ENCODE results near the gene LRRC75A. TPM values are rescaled to one million over a fixed set of nuclear protein-coding genes. Genes with fewer than 3 reads are reported as not detected.

The LRRC75A gene
- total RNA-seq, 1 experiment from 2014 or later: 15.8 TPM

- Histone ChIP-seq H3K27ac (no peak overlapping the region), H3K27me3 (ENCODE audit: insufficient read depth, low read depth) (no peaks in the 10 kb centered on the region), H3K79me2 (ENCODE audit: low read depth) (0 out of 2 replicates have a peak, but pooled peaks cover 5% of the 10 kb centered on the region), H2AFZ (no peak overlapping the region), H3K9me2 (ENCODE audit: insufficient read depth) (no peaks in the 10 kb centered on the region), H4K20me1 (ENCODE audit: insufficient read depth) (peaks cover 29% of the 10 kb centered on the region), H3K9me3 (ENCODE audit: insufficient read depth, low read depth) (no peaks in the 10 kb centered on the region), H3F3A (ENCODE audit: insufficient read depth, low read depth) (peaks cover 37% of the 10 kb centered on the region), H3K36me3 (ENCODE audit: low read depth) (peaks cover 5% of the 10 kb centered on the region; the same call in 1 of the 2 replicates), H3K4me1 (replicated peaks; ENCODE audit: insufficient read depth) (no peaks in the 10 kb centered on the region), H3K4me3 (no peak overlapping the region), H3K4me2 (no peak overlapping the region)
- no peak for DNase-seq
- TF ChIP-seq CTCF (conservative IDR thresholded peaks at IDR 0.05) (no peak), EZH2 (IDR thresholded peaks at IDR 0.05; ENCODE audit: low read depth) (no peak)
- ChIA-PET POLR2A (ENCODE audit: unreplicated experiment) (no interaction called here), CTCF (no interaction called here)
- intact Hi-C loops (cut with micrococcal nuclease; ENCODE audit: unreplicated experiment): loop anchor here (5.0 kb wide), 1 partner anchor 135 kb away; no protein-coding TSS in a partner anchor
- no TSS peak for BruUV-seq (replicated peaks)
These were observed 44.3 kb downstream of the LRRC75A start for GRCh38 chr17:16447676-16448075.

DNA sequence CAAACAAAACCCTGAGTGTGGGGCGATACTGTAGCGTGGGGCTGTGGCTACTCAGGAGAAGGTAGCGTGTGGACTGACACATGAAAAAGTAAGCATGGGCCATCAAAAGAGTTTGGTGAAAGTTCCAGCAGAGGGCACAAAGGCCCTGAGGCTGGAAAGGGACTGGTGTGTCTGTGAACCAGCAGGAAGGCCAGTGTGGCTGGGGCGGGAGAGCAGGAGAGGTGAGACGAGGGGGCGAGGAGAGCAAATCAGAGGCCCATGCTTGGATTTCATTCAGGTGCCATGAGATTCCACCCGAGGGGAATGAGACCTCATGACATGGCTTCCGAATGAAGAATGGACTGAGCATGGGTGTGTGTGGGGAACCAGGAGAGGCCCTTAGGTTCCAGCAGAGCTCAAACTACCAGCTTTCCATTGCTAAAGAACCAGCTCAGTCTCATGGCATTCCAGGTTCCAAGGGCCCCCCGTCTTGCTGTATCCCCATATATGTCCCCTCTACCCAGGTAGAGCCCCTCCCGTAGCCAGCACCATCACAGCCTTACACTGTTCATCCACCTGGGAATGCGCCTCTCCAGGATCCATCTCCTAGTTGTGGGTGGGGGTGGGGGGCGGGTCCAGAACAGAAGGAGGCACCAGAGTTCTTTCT, 45.5 kb downstream of the LRRC75A start:
- DNase-seq: no peak
- H3K27ac ChIP-seq: no peak overlapping the region
- H3K4me2 ChIP-seq: no peak overlapping the region
- intact Hi-C loops (cut with micrococcal nuclease; ENCODE audit: unreplicated experiment): loop anchor here (5.0 kb wide), 1 partner anchor 136 kb away; no protein-coding TSS in a partner anchor
- H3K4me1 ChIP-seq (replicated peaks; ENCODE audit: insufficient read depth): peaks cover 12% of the 10 kb centered on the region; the same call in 1 of the 2 replicates
- no TSS peak for BruUV-seq (replicated peaks)
- peaks cover 17% of the 10 kb centered on the region for H3K36me3 ChIP-seq (ENCODE audit: low read depth)
- no peak for TF ChIP-seq EZH2 (IDR thresholded peaks at IDR 0.05; ENCODE audit: low read depth)
- no peak for TF ChIP-seq CTCF (conservative IDR thresholded peaks at IDR 0.05)
- ChIA-PET POLR2A (ENCODE audit: unreplicated experiment) (no interaction called here), CTCF (interaction anchor here (0.6 to 1.0 kb wide), 2 partner anchors 13 to 94 kb away, joined by 3 to 7 read pairs; partner anchors contain the start of gene CENPV)
- H3K9me2 ChIP-seq (ENCODE audit: insufficient read depth): no peaks in the 10 kb centered on the region
- H3K79me2 ChIP-seq (ENCODE audit: low read depth): peaks cover 17% of the 10 kb centered on the region
- H3K9me3 ChIP-seq (ENCODE audit: insufficient read depth, low read depth): no peaks in the 10 kb centered on the region
- no peak overlapping the region for H3K4me3 ChIP-seq
- H2AFZ ChIP-seq: no peak overlapping the region
- peaks cover 41% of the 10 kb centered on the region for H4K20me1 ChIP-seq (ENCODE audit: insufficient read depth)
- H3F3A ChIP-seq (ENCODE audit: insufficient read depth, low read depth): peaks cover 48% of the 10 kb centered on the region
- no peaks in the 10 kb centered on the region for H3K27me3 ChIP-seq (ENCODE audit: insufficient read depth, low read depth)

DNA sequence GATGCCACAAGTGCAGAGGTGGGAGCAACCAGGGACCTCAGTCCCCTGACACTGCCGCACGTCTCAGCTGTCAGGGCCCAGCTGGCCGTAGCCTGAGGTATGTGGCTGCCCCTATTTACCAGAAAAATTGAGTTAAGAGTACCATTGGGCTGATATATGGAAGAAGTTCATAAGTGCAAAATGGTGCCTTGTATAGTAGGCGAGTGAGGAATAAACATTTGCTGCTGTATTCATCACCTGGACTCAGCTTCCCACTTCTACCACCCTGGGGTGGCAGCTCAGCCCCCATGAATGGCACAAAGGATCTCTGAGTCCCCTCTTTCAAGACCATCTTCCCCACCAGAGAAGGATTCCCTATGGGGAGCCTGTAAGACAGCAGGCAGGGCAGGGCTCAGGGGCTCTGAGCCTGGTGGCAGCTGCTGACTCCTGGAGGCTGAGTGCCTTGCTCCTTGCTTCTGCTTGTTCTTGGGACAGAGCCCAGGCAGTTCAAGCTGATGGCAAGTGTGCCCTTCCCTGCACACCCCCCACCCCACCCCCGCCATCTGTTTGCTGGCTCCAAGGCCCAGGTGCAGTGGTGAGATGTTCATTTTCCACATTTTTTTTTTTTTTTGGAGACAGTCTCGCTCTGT, 47.6 kb downstream of the LRRC75A start:
- Histone ChIP-seq H2AFZ (no peak overlapping the region), H4K20me1 (ENCODE audit: insufficient read depth) (peaks cover 49% of the 10 kb centered on the region), H3K27me3 (ENCODE audit: insufficient read depth, low read depth) (no peaks in the 10 kb centered on the region), H3K4me3 (no peak overlapping the region), H3K9me2 (ENCODE audit: insufficient read depth) (no peaks in the 10 kb centered on the region), H3K9me3 (ENCODE audit: insufficient read depth, low read depth) (no peaks in the 10 kb centered on the region), H3K27ac (no peak overlapping the region), H3K79me2 (ENCODE audit: low read depth) (peaks cover 38% of the 10 kb centered on the region), H3F3A (ENCODE audit: insufficient read depth, low read depth) (peaks cover 65% of the 10 kb centered on the region), H3K4me1 (replicated peaks; ENCODE audit: insufficient read depth) (peaks cover 20% of the 10 kb centered on the region), H3K36me3 (ENCODE audit: low read depth) (peaks cover 38% of the 10 kb centered on the region), H3K4me2 (no peak overlapping the region)
- no peak for DNase-seq
- ChIA-PET CTCF (no interaction called here), POLR2A (ENCODE audit: unreplicated experiment) (no interaction called here)
- BruUV-seq (replicated peaks): no TSS peak
- intact Hi-C loops (cut with micrococcal nuclease; ENCODE audit: unreplicated experiment): no loop called here
- TF ChIP-seq CTCF (conservative IDR thresholded peaks at IDR 0.05): no peak
- TF ChIP-seq EZH2 (IDR thresholded peaks at IDR 0.05; ENCODE audit: low read depth): no peak
